B cell (primary cell): ENCODE data around the gene APCDD1. TPM values are rescaled to one million over a fixed set of nuclear protein-coding genes. Genes with fewer than 3 reads are reported as not detected.

ENCODE experiments used
- ATAC-seq: fragments of 200-7000 bp; cut with Tn5 transposase; one replicate; pipeline ENCODE4 v1.10.0; 2021; ENCODE audit warnings: low read depth, mild to moderate bottlenecking, moderate number of reproducible peaks, moderate library complexity
- CTCF ChIA-PET: fragments of 350-600 bp; sonication (Branson Sonifier 250); formaldehyde crosslinking; loops from one replicate; lab custom pipeline; 2021; ENCODE audit warnings: antibody characterized with exemption, inconsistent platforms; lab: Charles Lee
- POLR2A ChIA-PET: fragments of 350-600 bp; sonication (Branson Sonifier 250); formaldehyde crosslinking; loops from one replicate; lab custom pipeline; 2021; ENCODE audit warnings: antibody characterized with exemption; lab: Charles Lee
- DNase-seq: peaks from one replicate; pipeline ENCODE4 v3.0.0; 2013
- H2AFZ ChIP-seq: 2 replicates; pipeline ENCODE4 v1.6.1; 2012; ENCODE audit warnings: mild to moderate bottlenecking, low read depth, low read length; ENCODE audit not compliant: insufficient read depth, poor library complexity, severe bottlenecking
- H3K27ac ChIP-seq, 2 donors: 1 replicate in 1 of 2; 2 replicates in 1 of 2; pipeline ENCODE4 v1.5.1; 2012 to 2013; ENCODE audit warnings: low read length in 2 of 2, mild to moderate bottlenecking in 2 of 2, moderate library complexity in 1 of 2
- H3K27me3 ChIP-seq, 4 experiments: fragments of 200-600 bp in 1 of 4; sonication (generic) in 1 of 4; replicated peaks in 1 of 4; 1 replicate in 2 of 4; 2 replicates in 2 of 4; pipeline versions ENCODE4 v1.6.1 to v1.7.0; 2013 to 2016; ENCODE audit warnings: low read length in 3 of 4, mild to moderate bottlenecking in 2 of 4, mixed read lengths in 1 of 4, moderate library complexity in 1 of 4; ENCODE audit not compliant: insufficient read depth in 4 of 4, control insufficient read depth in 3 of 4; ENCODE audit errors: control extremely low read depth in 1 of 4
- H3K36me3 ChIP-seq, 2 experiments: replicated peaks in 1 of 2; 1 replicate in 1 of 2; 2 replicates in 1 of 2; pipeline versions ENCODE4 v1.6.1 to v1.7.1; 2013; ENCODE audit warnings: low read length in 1 of 2; ENCODE audit not compliant: insufficient read depth in 2 of 2, control insufficient read depth in 1 of 2; ENCODE audit errors: control extremely low read depth in 1 of 2, extremely low read depth in 1 of 2
- H3K4me1 ChIP-seq, 2 donors: fragments of 200-600 bp in 1 of 2; sonication (generic) in 1 of 2; 1 replicate in 1 of 2; 2 replicates in 1 of 2; pipeline versions ENCODE4 v1.5.1 to v1.6.1; 2013 to 2017; ENCODE audit warnings: low read length in 2 of 2; ENCODE audit not compliant: control insufficient read depth in 2 of 2, insufficient read depth in 2 of 2
- H3K4me2 ChIP-seq: replicated peaks from 2 replicates; pipeline ENCODE3; 2012; ENCODE audit warnings: mild to moderate bottlenecking, low read depth, low read length; ENCODE audit not compliant: poor library complexity, severe bottlenecking
- H3K4me3 ChIP-seq, 5 experiments: fragments of 200-600 bp in 1 of 5; sonication (generic) in 1 of 5; 1 replicate in 3 of 5; 2 replicates in 2 of 5; pipeline versions ENCODE4 v1.5.1 to v1.7.0; 2011 to 2016; ENCODE audit warnings: low read length in 4 of 5, mild to moderate bottlenecking in 4 of 5, low read depth in 2 of 5, control low read depth in 1 of 5, moderate library complexity in 1 of 5; ENCODE audit not compliant: insufficient read depth in 1 of 5; ENCODE audit errors: control extremely low read depth in 1 of 5, extremely low read depth in 1 of 5
- H3K79me2 ChIP-seq: fragments of 200-600 bp; sonication (generic); one replicate; pipeline ENCODE4 v1.6.0; 2016; ENCODE audit warnings: low read length; ENCODE audit not compliant: control insufficient read depth, insufficient read depth
- H3K9ac ChIP-seq: fragments of 200-600 bp; sonication (generic); 2 replicates; pipeline ENCODE4 v1.6.1; 2017; ENCODE audit warnings: mild to moderate bottlenecking, low read length, moderate library complexity
- H3K9me3 ChIP-seq, 3 donors: one replicate each; pipeline versions ENCODE4 v1.6.1 to v1.7.1; 2013; ENCODE audit warnings: low read length in 2 of 3; ENCODE audit not compliant: control insufficient read depth in 2 of 3, insufficient read depth in 1 of 3; ENCODE audit errors: control extremely low read depth in 1 of 3
- H4K20me1 ChIP-seq: 2 replicates; pipeline ENCODE4 v1.6.0; 2012; ENCODE audit warnings: mild to moderate bottlenecking, low read length; ENCODE audit not compliant: insufficient read depth, control insufficient read depth, poor library complexity, severe bottlenecking
- H3K27ac Mint-ChIP-seq: one replicate; pipeline ENCODE4 v1.8.0; 2021; ENCODE audit warnings: mixed read lengths
- H3K27me3 Mint-ChIP-seq: one replicate; pipeline ENCODE4 v1.8.0; 2021; ENCODE audit warnings: mixed read lengths
- H3K4me1 Mint-ChIP-seq: one replicate; pipeline ENCODE4 v1.8.0; 2021; ENCODE audit warnings: mixed read lengths
- H3K4me3 Mint-ChIP-seq: one replicate; pipeline ENCODE4 v1.8.0; 2021; ENCODE audit warnings: mixed read lengths
- H3K9me3 Mint-ChIP-seq: one replicate; pipeline ENCODE4 v1.8.0; 2022; ENCODE audit warnings: mixed read lengths; ENCODE audit not compliant: insufficient read depth
- EZH2 ChIP-seq: IDR thresholded peaks from 2 replicates; pipeline ENCODE4 v1.6.1; 2012; ENCODE audit warnings: borderline replicate concordance, low read depth, mild to moderate bottlenecking, moderate library complexity, low read length; ENCODE audit not compliant: insufficient read depth, poor library complexity, severe bottlenecking
- WGBS: methylation state at CpG from one replicate; pipeline ENCODE4 v1.1.5; 2013; ENCODE audit warnings: missing lambda C conversion rate; ENCODE audit not compliant: insufficient coverage; 5-methylcytosine and 5-hydroxymethylcytosine counted together
- intact Hi-C: fragments of 100-400 bp; cut with micrococcal nuclease; formaldehyde crosslinking; loops from one replicate; pipeline ENCODE4 v1.10.0; 2022
- polyA plus RNA-seq: library from polyadenylated mRNA; depleted of rRNA; stranded (reverse); fragments of >200 nt; gene quantifications from 2 replicates; pipeline ENCODE4 v1.2.3, GENCODE V29; 2012
- total RNA-seq, 2 donors: library from RNA; stranded (reverse); fragments of 120-200 nt in 1 of 2; gene quantifications; 1 replicate in 1 of 2; 2 replicates in 1 of 2; pipeline versions ENCODE4 v1.2.3 to v1.2.4, GENCODE V29; 2013 to 2022
- TF ChIP-seq, protein P1 (sequence below): fragments of 200-600 bp; IDR thresholded peaks from one replicate; pipeline ENCODE4 v1.8.0; 2022; ENCODE audit warnings: antibody characterized with exemption, mild to moderate bottlenecking

The APCDD1 gene
- total and polyA plus RNA-seq, 2 donors (not counting 1 experiment from before 2014, with no cell fraction given) = 1.0 to 1.1 TPM

DNA sequence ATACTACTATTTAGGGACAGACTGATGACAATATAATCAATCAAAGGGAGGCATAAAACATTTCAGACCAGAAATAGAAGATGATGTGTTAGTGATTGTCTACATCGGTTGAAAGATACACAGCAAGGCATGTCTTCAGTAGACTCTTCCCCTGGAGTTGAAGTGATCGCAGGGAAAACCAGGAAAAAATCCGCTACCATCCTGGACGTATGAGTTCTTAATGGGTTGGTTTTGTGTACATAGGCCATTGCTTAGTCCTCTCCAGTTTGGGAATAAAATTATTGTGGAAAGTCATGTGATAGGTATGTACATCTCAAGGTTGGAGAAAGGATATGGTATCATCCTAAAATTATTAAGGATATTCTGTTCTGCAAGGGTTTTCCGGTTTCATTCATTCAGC lies 4.3 kb downstream of the APCDD1 start:
- Histone ChIP-seq H4K20me1 (no peaks in the 10 kb centered on the region), H3K4me3 (no peak overlapping the region), H3K4me1 (peaks cover 16 to 17% of the 10 kb centered on the region in 2 donors), H3K9ac (no peak overlapping the region), H3K27ac (no peak overlapping the region), H3K27me3 (peaks cover 0 to 28% (median 24%) of the 10 kb centered on the region in 4 experiments), H3K36me3 (no peaks in the 10 kb centered on the region), H3K79me2 (peaks cover 3% of the 10 kb centered on the region), H3K4me2 (no peak overlapping the region), H2AFZ (no peak overlapping the region), H3K9me3 (peaks cover 0 to 18% (median 4%) of the 10 kb centered on the region in 3 donors)
- Mint-ChIP-seq H3K27me3 (peaks cover 42% of the 10 kb centered on the region), H3K27ac (no peak overlapping the region), H3K4me1 (peaks cover 14% of the 10 kb centered on the region), H3K9me3 (no peaks in the 10 kb centered on the region), H3K4me3 (no peak overlapping the region)
- 98% methylated on average over 4 of the region's 5 CpGs for WGBS
- no peak for DNase-seq
- no peak for TF ChIP-seq EZH2
- TF ChIP-seq, protein P1, sequence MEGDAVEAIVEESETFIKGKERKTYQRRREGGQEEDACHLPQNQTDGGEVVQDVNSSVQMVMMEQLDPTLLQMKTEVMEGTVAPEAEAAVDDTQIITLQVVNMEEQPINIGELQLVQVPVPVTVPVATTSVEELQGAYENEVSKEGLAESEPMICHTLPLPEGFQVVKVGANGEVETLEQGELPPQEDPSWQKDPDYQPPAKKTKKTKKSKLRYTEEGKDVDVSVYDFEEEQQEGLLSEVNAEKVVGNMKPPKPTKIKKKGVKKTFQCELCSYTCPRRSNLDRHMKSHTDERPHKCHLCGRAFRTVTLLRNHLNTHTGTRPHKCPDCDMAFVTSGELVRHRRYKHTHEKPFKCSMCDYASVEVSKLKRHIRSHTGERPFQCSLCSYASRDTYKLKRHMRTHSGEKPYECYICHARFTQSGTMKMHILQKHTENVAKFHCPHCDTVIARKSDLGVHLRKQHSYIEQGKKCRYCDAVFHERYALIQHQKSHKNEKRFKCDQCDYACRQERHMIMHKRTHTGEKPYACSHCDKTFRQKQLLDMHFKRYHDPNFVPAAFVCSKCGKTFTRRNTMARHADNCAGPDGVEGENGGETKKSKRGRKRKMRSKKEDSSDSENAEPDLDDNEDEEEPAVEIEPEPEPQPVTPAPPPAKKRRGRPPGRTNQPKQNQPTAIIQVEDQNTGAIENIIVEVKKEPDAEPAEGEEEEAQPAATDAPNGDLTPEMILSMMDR = no peak
- POLR2A ChIA-PET = no interaction called here
- no peak for ATAC-seq
- CTCF ChIA-PET = no interaction called here
- intact Hi-C loops = no loop called here

DNA sequence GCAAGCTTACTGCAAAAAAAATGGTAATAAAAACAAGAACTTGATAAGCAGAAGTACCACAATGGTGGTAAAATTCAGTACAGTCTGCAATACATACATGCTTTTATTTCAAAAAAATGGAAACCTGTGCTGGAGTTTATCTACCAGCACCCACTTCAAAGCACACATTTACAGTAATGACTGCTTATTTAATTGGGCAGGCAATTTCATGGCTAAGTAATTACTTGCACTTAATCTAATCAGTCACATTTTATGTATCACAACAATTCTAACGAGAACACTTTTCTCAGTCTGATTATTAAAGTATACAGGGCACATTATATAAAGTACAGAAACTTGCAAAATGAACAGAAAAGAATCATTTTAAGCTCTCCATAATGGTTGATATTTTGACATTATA lies 5.2 kb downstream of the APCDD1 start:
- Mint-ChIP-seq H3K27me3 (peaks cover 42% of the 10 kb centered on the region), H3K4me3 (no peak overlapping the region), H3K27ac (no peak overlapping the region), H3K4me1 (peaks cover 10% of the 10 kb centered on the region), H3K9me3 (no peaks in the 10 kb centered on the region)
- no peak overlapping the region for H3K4me2 ChIP-seq
- ATAC-seq (no peak), DNase-seq (no peak)
- H4K20me1 ChIP-seq = no peaks in the 10 kb centered on the region
- H3K27ac ChIP-seq = no peak overlapping the region
- H3K4me1 ChIP-seq = peaks cover 11 to 12% of the 10 kb centered on the region in 2 donors
- H3K36me3 ChIP-seq = no peaks in the 10 kb centered on the region
- POLR2A ChIA-PET = no interaction called here
- H3K9me3 ChIP-seq = peaks cover 0 to 13% (median 4%) of the 10 kb centered on the region in 3 donors
- H3K9ac ChIP-seq = no peak overlapping the region
- WGBS = no CpG with 5 or more reads among the region's 1 CpG
- H2AFZ ChIP-seq = no peak overlapping the region
- TF ChIP-seq EZH2 = no peak
- TF ChIP-seq, protein P1 = no peak
- intact Hi-C loops = no loop called here
- no peak overlapping the region for H3K4me3 ChIP-seq
- CTCF ChIA-PET = no interaction called here
- H3K79me2 ChIP-seq = peaks cover 3% of the 10 kb centered on the region
- peaks cover 0 to 27% (median 19%) of the 10 kb centered on the region in 4 experiments for H3K27me3 ChIP-seq
